Brain microvascular endothelial cell (primary cell): ENCODE data around the gene MYDGF.
A peak's percentile ranks its signal among the peaks of the same experiment; 100 is the strongest.

ENCODE experiments used
- DNase-seq: peaks from one replicate; pipeline ENCODE4 v3.0.0-alpha.2; 2020
- H3K27ac ChIP-seq: fragments of 250-450 bp; sonication (Bioruptor Pico); 2 replicates; pipeline ENCODE4 v1.5.1; 2020; ENCODE audit warnings: mild to moderate bottlenecking, moderate library complexity
- H3K27me3 ChIP-seq: fragments of 250-450 bp; sonication (Bioruptor Pico); replicated peaks from 2 replicates; pipeline ENCODE4 v1.5.1; 2020; ENCODE audit warnings: mild to moderate bottlenecking
- H3K36me3 ChIP-seq: fragments of 250-450 bp; sonication (Bioruptor Pico); replicated peaks from 2 replicates; pipeline ENCODE4 v1.5.1; 2020; ENCODE audit warnings: mild to moderate bottlenecking
- H3K4me3 ChIP-seq: 2 replicates; pipeline ENCODE4 v1.5.1; 2011; ENCODE audit warnings: low read depth, mild to moderate bottlenecking, control low read depth, low read length, moderate library complexity
- in situ Hi-C: cut with HindIII; loops from 2 replicates; pipeline ENCODE4 v1.10.0; 2017; ENCODE audit warnings: low sequenced_read_pairs, low pct_ligation_motif_present
- TF ChIP-seq, protein P1 (sequence below): IDR thresholded peaks from 2 replicates; pipeline ENCODE4 v1.5.1; 2011; ENCODE audit warnings: low read depth, mild to moderate bottlenecking, moderate library complexity, low read length, control low read depth, inconsistent platforms; ENCODE audit errors: missing control alignments

MYDGF gene

GRCh38 chr19:4709440-4710280 is 39.5 kb upstream of the MYDGF start:
- H3K36me3 ChIP-seq: peaks cover 64% of the 10 kb centered on the region
- no peak overlapping the region for H3K27ac ChIP-seq
- H3K27me3 ChIP-seq: no peaks in the 10 kb centered on the region
- in situ Hi-C loops: no loop called here
- TF ChIP-seq, protein P1, sequence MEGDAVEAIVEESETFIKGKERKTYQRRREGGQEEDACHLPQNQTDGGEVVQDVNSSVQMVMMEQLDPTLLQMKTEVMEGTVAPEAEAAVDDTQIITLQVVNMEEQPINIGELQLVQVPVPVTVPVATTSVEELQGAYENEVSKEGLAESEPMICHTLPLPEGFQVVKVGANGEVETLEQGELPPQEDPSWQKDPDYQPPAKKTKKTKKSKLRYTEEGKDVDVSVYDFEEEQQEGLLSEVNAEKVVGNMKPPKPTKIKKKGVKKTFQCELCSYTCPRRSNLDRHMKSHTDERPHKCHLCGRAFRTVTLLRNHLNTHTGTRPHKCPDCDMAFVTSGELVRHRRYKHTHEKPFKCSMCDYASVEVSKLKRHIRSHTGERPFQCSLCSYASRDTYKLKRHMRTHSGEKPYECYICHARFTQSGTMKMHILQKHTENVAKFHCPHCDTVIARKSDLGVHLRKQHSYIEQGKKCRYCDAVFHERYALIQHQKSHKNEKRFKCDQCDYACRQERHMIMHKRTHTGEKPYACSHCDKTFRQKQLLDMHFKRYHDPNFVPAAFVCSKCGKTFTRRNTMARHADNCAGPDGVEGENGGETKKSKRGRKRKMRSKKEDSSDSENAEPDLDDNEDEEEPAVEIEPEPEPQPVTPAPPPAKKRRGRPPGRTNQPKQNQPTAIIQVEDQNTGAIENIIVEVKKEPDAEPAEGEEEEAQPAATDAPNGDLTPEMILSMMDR: no peak
- DNase-seq: no peak
- H3K4me3 ChIP-seq: no peak overlapping the region

DNA sequence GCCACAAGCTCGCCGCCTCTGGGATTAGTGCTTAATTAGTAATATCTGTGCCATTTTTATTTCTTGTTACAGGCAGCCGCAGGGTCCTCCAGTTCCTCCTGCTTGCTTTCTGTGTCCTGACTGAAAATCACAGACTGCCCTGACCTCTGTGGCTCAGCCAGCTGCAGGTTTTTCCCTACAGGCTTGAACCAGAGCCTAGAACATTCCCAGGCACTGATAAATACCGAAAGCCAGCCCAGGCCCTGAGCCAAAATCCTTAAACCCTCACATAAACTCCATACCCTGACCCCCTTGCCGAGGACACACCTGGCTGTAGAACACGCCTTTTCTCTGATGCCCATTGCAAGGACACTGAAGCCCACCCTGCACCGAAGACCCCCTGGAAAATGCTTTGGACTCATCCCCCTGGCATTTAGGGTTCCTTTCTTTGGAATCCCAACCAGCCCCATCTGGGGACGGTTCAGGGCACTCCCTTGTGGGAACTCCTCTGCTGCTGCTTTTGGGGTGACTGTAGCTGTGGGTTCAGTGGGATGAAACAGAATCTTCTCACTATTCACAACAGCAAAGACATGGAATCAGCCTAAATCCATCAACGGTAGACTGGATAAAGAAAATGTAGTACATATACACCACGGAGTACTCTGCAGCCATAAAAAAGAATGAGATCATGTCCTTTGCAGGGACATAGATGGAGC is 38.0 kb upstream of the MYDGF start:
- Histone ChIP-seq H3K4me3 (no peak overlapping the region), H3K27me3 (no peaks in the 10 kb centered on the region), H3K36me3 (peaks cover 65% of the 10 kb centered on the region), H3K27ac (peak overlapping the region; percentile 35)
- in situ Hi-C loops: no loop called here
- TF ChIP-seq, protein P1: no peak
- peak; percentile 27 for DNase-seq

DNA sequence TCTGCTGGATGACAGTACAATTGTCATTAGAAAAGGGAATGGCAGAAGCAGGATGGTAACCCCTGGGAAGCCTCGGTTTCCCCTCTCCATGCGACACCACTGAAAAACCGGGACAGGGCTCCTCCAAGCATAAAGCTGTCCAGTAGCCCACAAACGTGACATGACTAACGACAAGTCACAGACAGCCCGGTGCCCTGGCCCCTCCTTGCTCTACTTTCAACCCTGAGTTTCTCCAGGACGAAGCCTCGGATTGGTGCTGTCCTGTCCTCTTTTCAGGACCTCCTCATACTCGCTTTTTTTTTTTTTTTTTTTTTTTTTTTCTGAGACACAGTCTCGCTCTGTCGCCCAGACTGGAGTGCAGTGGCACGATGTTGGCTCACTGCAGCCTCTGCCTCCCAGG is 37.2 kb upstream of the MYDGF start:
- H3K36me3 ChIP-seq: peaks cover 65% of the 10 kb centered on the region
- DNase-seq: no peak
- TF ChIP-seq, protein P1: no peak

DNA sequence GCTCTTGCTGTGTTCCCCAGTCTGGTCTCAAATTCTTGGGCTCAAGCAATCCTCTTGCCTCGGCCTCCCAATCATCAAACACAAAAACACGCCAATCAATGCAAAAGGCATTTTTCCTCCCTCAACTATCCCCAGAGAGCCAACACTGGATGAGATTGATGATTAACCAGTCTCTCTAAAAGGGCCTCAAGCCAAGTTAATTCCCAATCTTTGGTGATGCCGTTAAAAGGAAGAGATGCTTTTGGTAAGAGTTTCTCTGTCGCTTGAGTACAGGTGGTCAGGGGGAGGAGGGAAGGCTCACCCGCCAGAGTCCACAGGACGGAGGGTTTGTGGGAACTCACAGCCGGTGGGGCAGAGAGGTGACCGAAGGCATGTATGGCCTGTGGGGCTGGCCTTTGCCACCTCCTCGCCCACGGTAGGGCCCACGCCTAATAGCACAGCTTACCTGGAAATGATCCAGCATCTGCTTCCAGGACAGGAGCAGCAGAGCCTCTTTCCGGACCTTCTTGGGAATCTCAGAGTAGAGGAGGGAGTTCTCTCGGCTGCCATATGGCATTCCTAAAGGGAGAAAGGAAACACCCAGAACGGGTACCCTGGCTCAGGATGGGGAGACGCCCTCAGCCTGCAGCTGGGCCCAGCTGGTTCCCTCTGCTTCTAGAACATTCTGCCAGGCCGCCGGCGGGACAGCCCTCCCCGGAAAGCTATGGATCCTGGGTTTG is 35.4 kb upstream of the MYDGF start:
- H3K27ac ChIP-seq: peak overlapping the region; percentile 17
- no peak overlapping the region for H3K4me3 ChIP-seq
- H3K27me3 ChIP-seq: no peaks in the 10 kb centered on the region
- DNase-seq: no peak
- TF ChIP-seq, protein P1: no peak
- in situ Hi-C loops: no loop called here
- H3K36me3 ChIP-seq: peaks cover 68% of the 10 kb centered on the region

More for the DNA sequence above, 37.2 kb upstream of the MYDGF start:
- in situ Hi-C loops: no loop called here
- H3K4me3 ChIP-seq: no peak overlapping the region
- H3K27ac ChIP-seq: no peak overlapping the region
- no peaks in the 10 kb centered on the region for H3K27me3 ChIP-seq

GRCh38 chr19:4704317-4704673 is 34.2 kb upstream of the MYDGF start:
- no peak overlapping the region for H3K27ac ChIP-seq
- in situ Hi-C loops: no loop called here
- H3K4me3 ChIP-seq: no peak overlapping the region
- H3K36me3 ChIP-seq: peaks cover 70% of the 10 kb centered on the region
- no peak for DNase-seq
- H3K27me3 ChIP-seq: no peaks in the 10 kb centered on the region
- TF ChIP-seq, protein P1: no peak
